H1 (cell line): ENCODE measurements around the gene IGF2R. TPM values are rescaled to one million over a fixed set of nuclear protein-coding genes. Genes with fewer than 3 reads are reported as not detected.

ENCODE experiments used
- CTCF ChIA-PET: fragments of 300-600 bp; sonication (Branson Sonifier 250); formaldehyde crosslinking; loops from one replicate; lab custom pipeline; 2021; ENCODE audit not compliant: partially characterized antibody; lab: Charles Lee
- POLR2A ChIA-PET: fragments of 300-600 bp; sonication (Branson Sonifier 250); formaldehyde crosslinking; loops from one replicate; lab custom pipeline; 2021; ENCODE audit warnings: inconsistent platforms; ENCODE audit not compliant: partially characterized antibody; lab: Charles Lee
- DNase-seq, 2 experiments: peaks; one replicate each; pipeline versions ENCODE4 v3.0.0 to v3.0.0-alpha.2; 2010 to 2022; ENCODE audit warnings: low spot score in 2 of 2, low read depth in 1 of 2, mixed read lengths in 1 of 2
- FAIRE-seq: peaks from 2 replicates; lab custom pipeline; 2011; peaks lifted over from hg19 to GRCh38; lab: Jason Lieb, UNC
- H2AFZ ChIP-seq: 2 replicates; pipeline ENCODE4 v1.8.1; 2012; ENCODE audit warnings: low read length, inconsistent platforms
- H2AK5ac ChIP-seq: 2 replicates; pipeline ENCODE4 v1.6.1; 2013; ENCODE audit warnings: low read depth, low read length
- H2BK120ac ChIP-seq: replicated peaks from 2 replicates; pipeline ENCODE3; 2013; ENCODE audit warnings: low read depth, low read length, inconsistent platforms
- H2BK12ac ChIP-seq: 2 replicates; pipeline ENCODE4 v1.6.1; 2013; ENCODE audit warnings: low read depth, low read length
- H2BK15ac ChIP-seq: 2 replicates; pipeline ENCODE4 v1.6.1; 2013; ENCODE audit warnings: low read length
- H2BK20ac ChIP-seq: 2 replicates; pipeline ENCODE4 v1.6.1; 2013; ENCODE audit warnings: low read length
- H2BK5ac ChIP-seq: 2 replicates; pipeline ENCODE4 v1.6.1; 2013; ENCODE audit warnings: low read depth, low read length
- H3K14ac ChIP-seq: 2 replicates; pipeline ENCODE4 v1.6.1; 2013; ENCODE audit warnings: inconsistent platforms; ENCODE audit not compliant: insufficient read length
- H3K18ac ChIP-seq: 2 replicates; pipeline ENCODE4 v1.6.1; 2013; ENCODE audit warnings: low read length; ENCODE audit errors: extremely low read depth
- H3K23ac ChIP-seq: 2 replicates; pipeline ENCODE4 v1.6.1; 2013; ENCODE audit warnings: inconsistent platforms; ENCODE audit not compliant: insufficient read length
- H3K23me2 ChIP-seq: 2 replicates; pipeline ENCODE4 v1.6.1; 2013; ENCODE audit warnings: low read depth, low read length
- H3K27ac ChIP-seq: 2 replicates; pipeline ENCODE4 v1.6.1; 2011; ENCODE audit warnings: low read depth, low read length, inconsistent platforms
- H3K27me3 ChIP-seq, 4 experiments: replicated peaks in 1 of 4; 1 replicate in 1 of 4; 2 replicates in 3 of 4; pipeline versions ENCODE4 v1.6.1 to v1.8.1; 2011 to 2013; ENCODE audit warnings: low read length in 3 of 4, mild to moderate bottlenecking in 3 of 4, inconsistent platforms in 2 of 4, mixed read lengths in 2 of 4, moderate library complexity in 1 of 4; ENCODE audit not compliant: control insufficient read depth in 3 of 4, insufficient read depth in 3 of 4; ENCODE audit errors: extremely low read depth in 1 of 4
- H3K36me3 ChIP-seq, 4 experiments: 2 replicates each; pipeline versions ENCODE4 v1.6.1 to v1.8.1; 2011 to 2013; ENCODE audit warnings: mild to moderate bottlenecking in 4 of 4, low read length in 3 of 4, moderate library complexity in 2 of 4, control low read depth in 1 of 4, inconsistent platforms in 1 of 4; ENCODE audit not compliant: insufficient read depth in 4 of 4, control insufficient read depth in 2 of 4
- H3K4ac ChIP-seq: replicated peaks from 2 replicates; pipeline ENCODE3; 2013; ENCODE audit warnings: low read length, low read depth, mixed read lengths, inconsistent platforms; ENCODE audit not compliant: insufficient read length
- H3K4me1 ChIP-seq, 4 experiments: replicated peaks in 1 of 4; 1 replicate in 1 of 4; 2 replicates in 3 of 4; pipeline versions ENCODE4 v1.6.1 to v1.8.1; 2011 to 2013; ENCODE audit warnings: low read length in 3 of 4, inconsistent platforms in 2 of 4, mixed read lengths in 1 of 4; ENCODE audit not compliant: insufficient read depth in 4 of 4, control insufficient read depth in 3 of 4
- H3K4me2 ChIP-seq, 2 experiments: 2 replicates each; pipeline versions ENCODE4 v1.6.1 to v1.8.1; 2011 to 2013; ENCODE audit warnings: low read depth in 2 of 2, low read length in 2 of 2, control low read depth in 1 of 2, inconsistent platforms in 1 of 2, mild to moderate bottlenecking in 1 of 2; ENCODE audit not compliant: insufficient read depth in 1 of 2
- H3K4me3 ChIP-seq, 4 experiments: fragments of 200-600, 300-600 bp in 1 of 4; sonication (generic), shearing (Covaris generic), sonication (Bioruptor Twin) in 1 of 4; 2 replicates each; pipeline versions ENCODE4 v1.5.1 to v1.8.1; 2011 to 2016; ENCODE audit warnings: low read length in 4 of 4, low read depth in 3 of 4, control low read depth in 2 of 4, inconsistent platforms in 2 of 4, mild to moderate bottlenecking in 2 of 4, mixed read lengths in 1 of 4, moderate library complexity in 1 of 4; ENCODE audit not compliant: insufficient read depth in 2 of 4; ENCODE audit errors: extremely low read depth in 1 of 4
- H3K56ac ChIP-seq: replicated peaks from 2 replicates; pipeline ENCODE3; 2013; ENCODE audit warnings: low read depth, mild to moderate bottlenecking, mixed read lengths, low read length, inconsistent platforms; ENCODE audit not compliant: insufficient read length
- H3K79me1 ChIP-seq: 2 replicates; pipeline ENCODE4 v1.6.1; 2013; ENCODE audit warnings: low read depth, low read length, control low read depth
- H3K79me2 ChIP-seq, 2 experiments: 2 replicates each; pipeline versions ENCODE4 v1.6.1 to v1.8.1; 2012 to 2013; ENCODE audit warnings: low read length in 2 of 2, mild to moderate bottlenecking in 2 of 2, inconsistent platforms in 1 of 2; ENCODE audit not compliant: insufficient read depth in 2 of 2, control insufficient read depth in 1 of 2
- H3K9ac ChIP-seq, 4 experiments: replicated peaks in 1 of 4; 1 replicate in 1 of 4; 2 replicates in 3 of 4; pipeline versions ENCODE4 v1.6.1 to v1.8.1; 2011 to 2013; ENCODE audit warnings: low read depth in 3 of 4, low read length in 3 of 4, control low read depth in 2 of 4, mild to moderate bottlenecking in 2 of 4, moderate library complexity in 2 of 4, inconsistent platforms in 1 of 4; ENCODE audit errors: extremely low read depth in 1 of 4
- H3K9me3 ChIP-seq, 2 experiments: 2 replicates each; pipeline versions ENCODE4 v1.6.1 to v1.8.1; 2012 to 2013; ENCODE audit warnings: mild to moderate bottlenecking in 2 of 2, moderate library complexity in 2 of 2, control low read depth in 1 of 2, inconsistent platforms in 1 of 2, low read depth in 1 of 2, low read length in 1 of 2, mixed read lengths in 1 of 2; ENCODE audit not compliant: insufficient read depth in 2 of 2
- H4K20me1 ChIP-seq, 2 experiments: replicated peaks in 1 of 2; 2 replicates each; pipeline versions ENCODE3 to v1.8.1; 2011 to 2013; ENCODE audit warnings: inconsistent platforms in 2 of 2, low read length in 2 of 2, mild to moderate bottlenecking in 1 of 2; ENCODE audit not compliant: insufficient read depth in 2 of 2, control insufficient read depth in 1 of 2
- H4K5ac ChIP-seq: 2 replicates; pipeline ENCODE4 v1.6.1; 2013; ENCODE audit warnings: low read length, low read depth, mixed read lengths, inconsistent platforms; ENCODE audit not compliant: insufficient read length
- H4K8ac ChIP-seq: 2 replicates; pipeline ENCODE4 v1.8.0; 2013; ENCODE audit warnings: mild to moderate bottlenecking, moderate library complexity, low read length, inconsistent platforms; ENCODE audit not compliant: insufficient read depth; ENCODE audit errors: extremely low read depth
- H4K91ac ChIP-seq: replicated peaks from 2 replicates; pipeline ENCODE3; 2013; ENCODE audit warnings: low read length, mixed read lengths, inconsistent platforms; ENCODE audit not compliant: insufficient read length
- CHD1 ChIP-seq: IDR thresholded peaks from 2 replicates; pipeline ENCODE4 v1.6.1; 2012; ENCODE audit warnings: low read depth, low read length, improper control_type of control experiment
- POLR2AphosphoS5 ChIP-seq: IDR thresholded peaks from 2 replicates; pipeline ENCODE4 v1.6.1; 2011; ENCODE audit warnings: low read depth, low read length
- RAD21 ChIP-seq, 2 experiments: IDR thresholded peaks in 1 of 2; conservative IDR thresholded peaks in 1 of 2; 2 replicates each; pipeline ENCODE4 v1.6.1; 2011; ENCODE audit warnings: low read depth in 2 of 2, low read length in 2 of 2, improper control_type of control experiment in 1 of 2, inconsistent platforms in 1 of 2, mild to moderate bottlenecking in 1 of 2, moderate library complexity in 1 of 2
- YY1 ChIP-seq: IDR thresholded peaks from 2 replicates; pipeline ENCODE4 v1.6.1; 2011; ENCODE audit warnings: low read depth, mild to moderate bottlenecking, low read length
- whole genome bisulfite sequencing, 2 experiments: shearing (Covaris generic) in 1 of 2; methylation state at CpG; one replicate each; pipeline versions ENCODE4 v1.1.6 to v1.1.7; 2013 to 2015; ENCODE audit warnings: low lambda C conversion rate in 2 of 2, mixed read lengths in 2 of 2, inconsistent platforms in 1 of 2, low coverage in 1 of 2, missing lambda C conversion rate in 1 of 2; ENCODE audit not compliant: insufficient replicate concordance in 2 of 2, insufficient coverage in 1 of 2, insufficient read length in 1 of 2; ENCODE audit errors: extremely low coverage in 1 of 2, missing lambda C conversion rate in 1 of 2; 5-methylcytosine and 5-hydroxymethylcytosine counted together
- polyA plus RNA-seq, 7 experiments: library from polyadenylated mRNA; depleted of rRNA in 3 of 7; stranded (reverse) in 5 of 7; unstranded in 2 of 7; fragments of >200 nt in 5 of 7; fragments of 200-250 nt in 2 of 7; gene quantifications; 1 replicate in 5 of 7; 2 replicates in 1 of 7; 4 replicates in 1 of 7; pipeline versions ENCODE4 v1.2.1 to v1.2.3, GENCODE V29; 2011 to 2013; ENCODE audit warnings: missing spikeins in 2 of 7, mixed read lengths in 2 of 7
- total RNA-seq: library from RNA; stranded (reverse); fragmentation: NEBNext Ultra II Directional; extraction: Animal tissue kit (Norgen Biotek cat#: 25700); gene quantifications from 2 replicates; pipeline ENCODE4 v1.2.1, GENCODE V29; 2021

Gene IGF2R
- total and polyA plus RNA-seq, 2 of the 8 experiments (the other 6 are each of a cell fraction or from before 2014, with no cell fraction given) = 20.6 to 74.1 TPM

GRCh38 chr6:160077526-160077925 lies 108.6 kb downstream of the IGF2R start:
- Histone ChIP-seq H2BK5ac (no peak overlapping the region), H3K56ac (no peak overlapping the region), H3K9me3 (peaks cover 3 to 12% of the 10 kb centered on the region in 2 experiments; a peak in 3 of 4 replicates), H3K4me1 (no peaks in the 10 kb centered on the region), H2BK120ac (no peak overlapping the region), H3K14ac (no peak overlapping the region), H3K9ac (no peak overlapping the region), H3K79me2 (no peaks in the 10 kb centered on the region)
- no peak for TF ChIP-seq POLR2AphosphoS5
- no peak for TF ChIP-seq CHD1
- TF ChIP-seq RAD21 (IDR thresholded peaks at IDR 0.05 in 1 of 2, conservative IDR thresholded peaks at IDR 0.05 in 1 of 2; ENCODE audit: low read depth in 2 of 2, low read length in 2 of 2) = no peak
- TF ChIP-seq YY1 = no peak
- TF ChIP-seq, all 59 proteins: peak for 0
- H4K91ac ChIP-seq = no peak overlapping the region
- no peak overlapping the region for H4K5ac ChIP-seq
- no peaks in the 10 kb centered on the region for H3K27me3 ChIP-seq
- FAIRE-seq = no peak
- H3K27ac ChIP-seq = no peak overlapping the region
- H3K23ac ChIP-seq = no peak overlapping the region
- no peak overlapping the region for H2BK20ac ChIP-seq
- no peak overlapping the region for H2AK5ac ChIP-seq
- H2AFZ ChIP-seq = no peak overlapping the region
- no peak overlapping the region for H2BK15ac ChIP-seq
- H3K18ac ChIP-seq = no peak overlapping the region
- ChIA-PET CTCF (interaction anchor here (0.9 to 3.4 kb wide), 6 partner anchors 11 to 25 kb away, joined by 3 to 22 read pairs (median 4); no protein-coding TSS in a partner anchor), POLR2A (interaction anchor here (1.3 kb wide), 1 partner anchor 34 kb away, joined by 4 read pairs; no protein-coding TSS in a partner anchor)
- H4K20me1 ChIP-seq = peaks cover 0 to 7% of the 10 kb centered on the region in 2 experiments
- DNase-seq = no peak
- H3K79me1 ChIP-seq = no peaks in the 10 kb centered on the region; the same call in 1 of the 2 replicates
- H4K8ac ChIP-seq = no peak overlapping the region
- no peak overlapping the region for H3K4ac ChIP-seq
- H2BK12ac ChIP-seq = no peak overlapping the region
- no peak overlapping the region for H3K4me3 ChIP-seq
- peaks cover 27 to 78% (median 59%) of the 10 kb centered on the region in 4 experiments for H3K36me3 ChIP-seq
- WGBS, 2 experiments = 89% methylated on average over 2 of the region's 2 CpGs; no CpG with 5 or more reads in 1 of the 2 experiments
- H3K4me2 ChIP-seq = no peak overlapping the region
- 0 out of 2 replicates have a peak, but pooled peaks cover 2% of the 10 kb centered on the region for H3K23me2 ChIP-seq
